CD4-positive, alpha-beta T cell (primary cell): ENCODE data around the gene TGFBR2. TPM values are rescaled to one million over a fixed set of nuclear protein-coding genes. Genes with fewer than 3 reads are reported as not detected.
A peak's percentile ranks its signal among the peaks of the same experiment; 100 is the strongest.

ENCODE experiments used
- ATAC-seq: fragments of 200-7000 bp; cut with Tn5 transposase; one replicate; pipeline ENCODE4 v1.10.0; 2022; ENCODE audit warnings: mild to moderate bottlenecking; ENCODE audit not compliant: poor library complexity
- CTCF ChIA-PET: fragments of 350-600 bp; sonication (Branson Sonifier 250); formaldehyde crosslinking; loops from one replicate; lab custom pipeline; 2021; ENCODE audit warnings: antibody characterized with exemption, inconsistent platforms; lab: Charles Lee
- POLR2A ChIA-PET: fragments of 350-600 bp; sonication (Branson Sonifier 250); formaldehyde crosslinking; loops from one replicate; lab custom pipeline; 2021; ENCODE audit warnings: antibody characterized with exemption, inconsistent platforms; lab: Charles Lee
- DNase-seq, 14 experiments: peaks; one replicate each; pipeline ENCODE4 v3.0.0-alpha.2; 2013 to 2020; ENCODE audit warnings: mixed read lengths in 2 of 14
- H3K27ac ChIP-seq, 2 donors: one replicate each; pipeline versions ENCODE4 v1.5.1 to v1.7.0; 2013; ENCODE audit warnings: low read length in 2 of 2, low read depth in 1 of 2, mild to moderate bottlenecking in 1 of 2
- H3K27me3 ChIP-seq, 2 experiments: 1 replicate in 1 of 2; 2 replicates in 1 of 2; pipeline versions ENCODE4 v1.6.1 to v1.7.0; 2013; ENCODE audit warnings: low read length in 2 of 2, control low read depth in 1 of 2, mild to moderate bottlenecking in 1 of 2, moderate library complexity in 1 of 2; ENCODE audit not compliant: insufficient read depth in 2 of 2, control insufficient read depth in 1 of 2
- H3K36me3 ChIP-seq: one replicate; pipeline ENCODE4 v1.6.1; 2013; ENCODE audit warnings: low read length, control low read depth; ENCODE audit not compliant: insufficient read depth
- H3K4me1 ChIP-seq: one replicate; pipeline ENCODE4 v1.6.1; 2013; ENCODE audit warnings: low read length, control low read depth; ENCODE audit not compliant: insufficient read depth
- H3K4me3 ChIP-seq: one replicate; pipeline ENCODE4 v1.5.1; 2013; ENCODE audit warnings: mild to moderate bottlenecking, low read length, moderate library complexity
- H3K9me3 ChIP-seq, 2 experiments: 1 replicate in 1 of 2; 2 replicates in 1 of 2; pipeline versions ENCODE4 v1.6.1 to v1.7.0; 2013; ENCODE audit warnings: low read length in 2 of 2, mild to moderate bottlenecking in 2 of 2, control low read depth in 1 of 2, moderate library complexity in 1 of 2; ENCODE audit not compliant: control insufficient read depth in 1 of 2, insufficient read depth in 1 of 2
- H3K27ac Mint-ChIP-seq: one replicate; pipeline ENCODE4 v1.8.0; 2020; ENCODE audit warnings: mixed read lengths
- H3K27me3 Mint-ChIP-seq: one replicate; pipeline ENCODE4 v1.8.0; 2021; ENCODE audit warnings: mixed read lengths
- H3K36me3 Mint-ChIP-seq: one replicate; pipeline ENCODE4 v1.8.0; 2021; ENCODE audit warnings: low read depth, mixed read lengths
- H3K4me1 Mint-ChIP-seq: one replicate; pipeline ENCODE4 v1.8.0; 2021; ENCODE audit warnings: low read depth, mixed read lengths
- H3K4me3 Mint-ChIP-seq: one replicate; pipeline ENCODE4 v1.8.0; 2020; ENCODE audit warnings: mild to moderate bottlenecking, mixed read lengths
- H3K9me3 Mint-ChIP-seq: one replicate; pipeline ENCODE4 v1.8.0; 2020; ENCODE audit warnings: mixed read lengths
- CTCF ChIP-seq: fragments of 200-600 bp; IDR thresholded peaks from one replicate; pipeline ENCODE4 v1.8.0; 2022; ENCODE audit warnings: antibody characterized with exemption, mild to moderate bottlenecking
- intact Hi-C, 2 experiments: fragments of 100-400 bp; cut with DNase I in 1 of 2; cut with micrococcal nuclease in 1 of 2; formaldehyde crosslinking; loops; one replicate each; pipeline versions ENCODE4 v1.15.1 to v1.9.0; 2023 to 2025; cut with DNase I, micrococcal nuclease
- total RNA-seq, 174 experiments: library from RNA in 2 of 174; stranded (reverse) in 2 of 174; gene quantifications; one replicate each; pipeline ENCODE4 v1.2.3 and lab custom pipeline; 2021 to 2026

The TGFBR2 gene
- total RNA-seq, 2 experiments from 2014 or later = 203 to 205 TPM

GRCh38 chr3:30605706-30606300 is 598 bp upstream of the TGFBR2 start:
- ChIA-PET CTCF (interaction anchor here (0.8 to 3.6 kb wide), 7 partner anchors 9 to 286 kb away, joined by 3 to 13 read pairs (median 4); no protein-coding TSS in a partner anchor), POLR2A (interaction anchor here (0.6 to 8.9 kb wide), 23 partner anchors 8 to 272 kb away, joined by 3 to 176 read pairs (median 5); no protein-coding TSS in a partner anchor)
- Histone ChIP-seq H3K27me3 (no peaks in the 10 kb centered on the region), H3K4me3 (peak overlapping the region; percentile 73), H3K27ac (peak overlapping the region; percentile 58 to 91), H3K4me1 (peaks cover 28% of the 10 kb centered on the region), H3K9me3 (no peaks in the 10 kb centered on the region), H3K36me3 (no peaks in the 10 kb centered on the region)
- no peaks in the 10 kb centered on the region for H3K27me3 Mint-ChIP-seq
- intact Hi-C loops = loop anchor here (1.0 to 10.0 kb wide), 5 partner anchors 8 to 491 kb away; no protein-coding TSS in a partner anchor
- H3K4me3 Mint-ChIP-seq = peak overlapping the region; percentile 99
- no peak for ATAC-seq
- TF ChIP-seq CTCF = no peak
- peaks cover 57% of the 10 kb centered on the region for H3K36me3 Mint-ChIP-seq
- peaks cover 62% of the 10 kb centered on the region for H3K4me1 Mint-ChIP-seq
- peak overlapping the region; percentile 96 for H3K27ac Mint-ChIP-seq
- no peak for DNase-seq
- H3K9me3 Mint-ChIP-seq = no peaks in the 10 kb centered on the region

- H3K9me3 Mint-ChIP-seq = no peaks in the 10 kb centered on the region
- TF ChIP-seq CTCF = no peak
- ATAC-seq (peak; percentile 22), DNase-seq (peak; percentile 39 to 82 (median 62))
- CTCF ChIA-PET = interaction anchor here (0.8 to 3.6 kb wide), 9 partner anchors 8 to 288 kb away, joined by 3 to 13 read pairs (median 4); no protein-coding TSS in a partner anchor
- H3K27me3 Mint-ChIP-seq = no peaks in the 10 kb centered on the region
- peaks cover 33% of the 10 kb centered on the region for H3K4me1 ChIP-seq
- intact Hi-C loops = loop anchor here (1.0 to 10.0 kb wide), 5 partner anchors 35 to 492 kb away; no protein-coding TSS in a partner anchor
- H3K4me3 Mint-ChIP-seq = peak overlapping the region; percentile 97
- no peaks in the 10 kb centered on the region for H3K36me3 ChIP-seq
- H3K27ac Mint-ChIP-seq = peak overlapping the region; percentile 96
- H3K36me3 Mint-ChIP-seq = peaks cover 68% of the 10 kb centered on the region
- no peaks in the 10 kb centered on the region for H3K27me3 ChIP-seq
- H3K27ac ChIP-seq = peak overlapping the region; percentile 61 to 91
- POLR2A ChIA-PET = interaction anchor here (0.6 to 8.9 kb wide), 29 partner anchors 9 to 925 kb away, joined by 3 to 176 read pairs (median 5); partner anchors contain the start of gene STT3B
- H3K9me3 ChIP-seq = no peaks in the 10 kb centered on the region
- peak overlapping the region; percentile 73 for H3K4me3 ChIP-seq
- H3K4me1 Mint-ChIP-seq = peaks cover 64% of the 10 kb centered on the region
These were observed 832 bp downstream of the TGFBR2 start for GRCh38 chr3:30607032-30607833.

- no peak for TF ChIP-seq CTCF
- Mint-ChIP-seq H3K4me3 (peak overlapping the region; percentile 97), H3K27me3 (no peaks in the 10 kb centered on the region), H3K9me3 (no peaks in the 10 kb centered on the region), H3K36me3 (peaks cover 80% of the 10 kb centered on the region), H3K4me1 (peaks cover 66% of the 10 kb centered on the region), H3K27ac (peak overlapping the region; percentile 96)
- Histone ChIP-seq H3K27me3 (no peaks in the 10 kb centered on the region), H3K9me3 (no peaks in the 10 kb centered on the region), H3K4me3 (peak overlapping the region; percentile 73), H3K4me1 (peaks cover 44% of the 10 kb centered on the region), H3K27ac (peak overlapping the region; percentile 63 to 67), H3K36me3 (no peaks in the 10 kb centered on the region)
- DNase-seq (no peak), ATAC-seq (no peak)
- CTCF ChIA-PET = interaction anchor here (1.4 to 3.6 kb wide), 3 partner anchors 21 to 50 kb away, joined by 3 to 13 read pairs (median 8); no protein-coding TSS in a partner anchor
- POLR2A ChIA-PET = interaction anchor here (0.8 to 8.9 kb wide), 19 partner anchors 10 to 925 kb away, joined by 3 to 176 read pairs (median 8); partner anchors contain the start of gene STT3B
- intact Hi-C loops = loop anchor here (1.0 to 10.0 kb wide), 5 partner anchors 9 to 494 kb away; no protein-coding TSS in a partner anchor
These were observed 2.2 kb downstream of the TGFBR2 start for GRCh38 chr3:30608598-30608947.
